ENCODE results near the gene LRMDA. TPM values are rescaled to one million over a fixed set of nuclear protein-coding genes. Genes with fewer than 3 reads are reported as not detected.
"Not testable (repeated sequence)": the region's sequence is repeated elsewhere in the genome, so short reads cannot be mapped to it uniquely, and the experiment has no call there.

LRMDA gene
- total RNA-seq, 2 experiments from 2014 or later = not detected

GRCh38 chr10:75733135-75733890 is 301.9 kb downstream of the LRMDA start:
- POLR2A ChIA-PET = no interaction called here
- Mint-ChIP-seq H3K27ac (no peak overlapping the region), H3K4me1 (no peaks in the 10 kb centered on the region), H3K9me3 (no peaks in the 10 kb centered on the region), H3K27me3 (peaks cover 4% of the 10 kb centered on the region), H3K36me3 (no peaks in the 10 kb centered on the region), H3K4me3 (no peak overlapping the region)
- no peak for DNase-seq
- ATAC-seq (ENCODE audit: low read depth) = no peak

GRCh38 chr10:75736151-75736640 is 304.8 kb downstream of the LRMDA start:
- ATAC-seq (ENCODE audit: low read depth) (no peak), DNase-seq (no peak)
- H3K27me3 Mint-ChIP-seq = peaks cover 4% of the 10 kb centered on the region
- H3K9me3 Mint-ChIP-seq = no peaks in the 10 kb centered on the region
- no peaks in the 10 kb centered on the region for H3K4me1 Mint-ChIP-seq
- no peak overlapping the region for H3K4me3 Mint-ChIP-seq
- POLR2A ChIA-PET = no interaction called here
- H3K27ac Mint-ChIP-seq = no peak overlapping the region
- no peaks in the 10 kb centered on the region for H3K36me3 Mint-ChIP-seq

- no peaks in the 10 kb centered on the region for H3K9me3 Mint-ChIP-seq
- H3K36me3 Mint-ChIP-seq = no peaks in the 10 kb centered on the region
- ATAC-seq (ENCODE audit: low read depth) = no peak
- peaks cover 4% of the 10 kb centered on the region for H3K27me3 Mint-ChIP-seq
- H3K27ac Mint-ChIP-seq = no peak overlapping the region
- no peaks in the 10 kb centered on the region for H3K4me1 Mint-ChIP-seq
- H3K4me3 Mint-ChIP-seq = no peak overlapping the region
- POLR2A ChIA-PET = no interaction called here
- DNase-seq = no peak
Observed at GRCh38 chr10:75736889-75737579, 305.6 kb downstream of the LRMDA start.

- Mint-ChIP-seq H3K27ac (no peak overlapping the region), H3K9me3 (no peaks in the 10 kb centered on the region), H3K27me3 (peaks cover 4% of the 10 kb centered on the region), H3K4me1 (no peaks in the 10 kb centered on the region), H3K36me3 (no peaks in the 10 kb centered on the region), H3K4me3 (no peak overlapping the region)
- DNase-seq (no peak), ATAC-seq (ENCODE audit: low read depth) (no peak)
- POLR2A ChIA-PET = no interaction called here
Observed at GRCh38 chr10:75737580-75737949, 306.1 kb downstream of the LRMDA start.

GRCh38 chr10:75738924-75739323 is 307.5 kb downstream of the LRMDA start:
- ATAC-seq (ENCODE audit: low read depth) (no peak), DNase-seq (no peak)
- H3K9me3 Mint-ChIP-seq = no peaks in the 10 kb centered on the region

GRCh38 chr10:75739414-75740143 is 308.2 kb downstream of the LRMDA start:
- no peak overlapping the region for H3K4me3 Mint-ChIP-seq
- H3K9me3 Mint-ChIP-seq = no peaks in the 10 kb centered on the region
- DNase-seq (no peak), ATAC-seq (ENCODE audit: low read depth) (no peak)
- H3K36me3 Mint-ChIP-seq = no peaks in the 10 kb centered on the region
- no peaks in the 10 kb centered on the region for H3K4me1 Mint-ChIP-seq
- POLR2A ChIA-PET = no interaction called here
- H3K27me3 Mint-ChIP-seq = peaks cover 4% of the 10 kb centered on the region
- no peak overlapping the region for H3K27ac Mint-ChIP-seq

More at GRCh38 chr10:75738924-75739323, 307.5 kb downstream of the LRMDA start:
- no peak overlapping the region for H3K4me3 Mint-ChIP-seq
- no peaks in the 10 kb centered on the region for H3K36me3 Mint-ChIP-seq
- POLR2A ChIA-PET = no interaction called here
- H3K27ac Mint-ChIP-seq = no peak overlapping the region
- H3K4me1 Mint-ChIP-seq = no peaks in the 10 kb centered on the region
- peaks cover 4% of the 10 kb centered on the region for H3K27me3 Mint-ChIP-seq

GRCh38 chr10:75740541-75740940 is 309.1 kb downstream of the LRMDA start:
- ATAC-seq (ENCODE audit: low read depth) = no peak
- no peak overlapping the region for H3K4me3 Mint-ChIP-seq
- no peak for DNase-seq
- no peaks in the 10 kb centered on the region for H3K9me3 Mint-ChIP-seq
- no peaks in the 10 kb centered on the region for H3K4me1 Mint-ChIP-seq
- no peaks in the 10 kb centered on the region for H3K36me3 Mint-ChIP-seq
- H3K27ac Mint-ChIP-seq = no peak overlapping the region
- no peaks in the 10 kb centered on the region for H3K27me3 Mint-ChIP-seq
- POLR2A ChIA-PET = no interaction called here

- no peak for DNase-seq
- POLR2A ChIA-PET = no interaction called here
- Mint-ChIP-seq H3K4me3 (no peak overlapping the region), H3K36me3 (no peaks in the 10 kb centered on the region), H3K9me3 (no peaks in the 10 kb centered on the region), H3K27ac (no peak overlapping the region), H3K4me1 (no peaks in the 10 kb centered on the region), H3K27me3 (peaks cover under 1% of the 10 kb centered on the region)
- no peak for ATAC-seq (ENCODE audit: low read depth)
Observed at GRCh38 chr10:75742355-75742754, 310.9 kb downstream of the LRMDA start.

GRCh38 chr10:75743291-75743778 is 311.9 kb downstream of the LRMDA start:
- no peak for DNase-seq
- POLR2A ChIA-PET = no interaction called here
- no peaks in the 10 kb centered on the region for H3K36me3 Mint-ChIP-seq
- H3K4me3 Mint-ChIP-seq = no peak overlapping the region
- H3K27me3 Mint-ChIP-seq = peaks cover 3% of the 10 kb centered on the region
- H3K9me3 Mint-ChIP-seq = no peaks in the 10 kb centered on the region
- no peaks in the 10 kb centered on the region for H3K4me1 Mint-ChIP-seq
- no peak overlapping the region for H3K27ac Mint-ChIP-seq
- ATAC-seq (ENCODE audit: low read depth) = no peak

GRCh38 chr10:75744261-75744660 is 312.8 kb downstream of the LRMDA start:
- Mint-ChIP-seq H3K9me3 (no peaks in the 10 kb centered on the region), H3K27me3 (peaks cover 3% of the 10 kb centered on the region), H3K4me3 (no peak overlapping the region), H3K27ac (no peak overlapping the region), H3K4me1 (no peaks in the 10 kb centered on the region), H3K36me3 (no peaks in the 10 kb centered on the region)
- POLR2A ChIA-PET = no interaction called here
- DNase-seq (no peak), ATAC-seq (ENCODE audit: low read depth) (no peak)

GRCh38 chr10:75746356-75746755 is 314.9 kb downstream of the LRMDA start:
- no peaks in the 10 kb centered on the region for H3K9me3 Mint-ChIP-seq
- no peak overlapping the region for H3K27ac Mint-ChIP-seq
- H3K4me3 Mint-ChIP-seq = no peak overlapping the region
- POLR2A ChIA-PET = no interaction called here
- no peak for DNase-seq
- H3K27me3 Mint-ChIP-seq = peaks cover 3% of the 10 kb centered on the region
- H3K36me3 Mint-ChIP-seq = no peaks in the 10 kb centered on the region
- no peaks in the 10 kb centered on the region for H3K4me1 Mint-ChIP-seq
- no peak for ATAC-seq (ENCODE audit: low read depth)

GRCh38 chr10:75750093-75750875 is 318.9 kb downstream of the LRMDA start:
- H3K27ac Mint-ChIP-seq; DNase-seq; POLR2A ChIA-PET; H3K27me3 Mint-ChIP-seq; H3K36me3 Mint-ChIP-seq; ATAC-seq (ENCODE audit: low read depth); H3K4me3 Mint-ChIP-seq; H3K4me1 Mint-ChIP-seq; H3K9me3 Mint-ChIP-seq: not testable (repeated sequence)

- DNase-seq (no peak), ATAC-seq (ENCODE audit: low read depth) (no peak)
- Mint-ChIP-seq H3K27ac (no peak overlapping the region), H3K27me3 (peaks cover 7% of the 10 kb centered on the region), H3K36me3 (no peaks in the 10 kb centered on the region), H3K4me3 (no peak overlapping the region), H3K9me3 (no peaks in the 10 kb centered on the region), H3K4me1 (no peaks in the 10 kb centered on the region)
- POLR2A ChIA-PET = no interaction called here
Observed at GRCh38 chr10:75751232-75751631, 319.8 kb downstream of the LRMDA start.
